Caco-2 (cell line): ENCODE data around the gene SLC37A1. TPM values are rescaled to one million over a fixed set of nuclear protein-coding genes. Genes with fewer than 3 reads are reported as not detected.

ENCODE experiments used
- BruUV-seq: library from RNA; stranded (reverse); fragments of 400-500 nt; replicated peaks from 2 replicates; lab custom pipeline; 2021; lab: Mats Ljungman, UMichigan
- CTCF ChIA-PET: fragments of 300-600 bp; sonication (Branson Sonifier 250); formaldehyde crosslinking; loops from one replicate; lab custom pipeline; 2022; ENCODE audit warnings: antibody characterized with exemption; lab: Charles Lee
- POLR2A ChIA-PET: fragments of 300-600 bp; sonication (Branson Sonifier 250); formaldehyde crosslinking; loops from one replicate; lab custom pipeline; 2022; ENCODE audit warnings: antibody characterized with exemption; lab: Charles Lee
- DNase-seq, 2 experiments: peaks; one replicate each; pipeline versions ENCODE4 v3.0.0 to v3.0.0-alpha.2; 2020 to 2022
- H3K27me3 ChIP-seq: replicated peaks from 2 replicates; pipeline ENCODE4 v1.6.0; 2011; ENCODE audit warnings: low read length; ENCODE audit not compliant: control insufficient read depth, insufficient read depth
- H3K36me3 ChIP-seq: 2 replicates; pipeline ENCODE4 v1.5.1; 2011; ENCODE audit warnings: low read length; ENCODE audit not compliant: control insufficient read depth, insufficient read depth
- H3K4me1 ChIP-seq: fragments of 250-450 bp; sonication (Bioruptor Pico); 2 replicates; pipeline ENCODE4 v1.5.1; 2020; ENCODE audit warnings: mild to moderate bottlenecking
- H3K4me3 ChIP-seq: 2 replicates; pipeline ENCODE4 v1.5.1; 2011; ENCODE audit warnings: low read depth, mild to moderate bottlenecking, control low read depth, low read length
- H3K9me3 ChIP-seq: fragments of 250-450 bp; sonication (Bioruptor Pico); 2 replicates; pipeline ENCODE4 v1.5.1; 2020; ENCODE audit warnings: mild to moderate bottlenecking, moderate library complexity
- H3K27ac Mint-ChIP-seq: one replicate; pipeline ENCODE4 v1.8.0; 2022; ENCODE audit warnings: mixed read lengths; ENCODE audit not compliant: unreplicated experiment
- H3K27me3 Mint-ChIP-seq: one replicate; pipeline ENCODE4 v1.8.0; 2022; ENCODE audit warnings: mixed read lengths; ENCODE audit not compliant: insufficient read depth, unreplicated experiment
- H3K36me3 Mint-ChIP-seq: one replicate; pipeline ENCODE4 v1.8.0; 2022; ENCODE audit warnings: mild to moderate bottlenecking, mixed read lengths; ENCODE audit not compliant: insufficient read depth, unreplicated experiment
- H3K4me1 Mint-ChIP-seq: one replicate; pipeline ENCODE4 v1.8.0; 2022; ENCODE audit warnings: low read depth, mixed read lengths; ENCODE audit not compliant: unreplicated experiment
- H3K4me3 Mint-ChIP-seq: one replicate; pipeline ENCODE4 v1.8.0; 2022; ENCODE audit warnings: mild to moderate bottlenecking, moderate library complexity, mixed read lengths; ENCODE audit not compliant: unreplicated experiment
- H3K9me3 Mint-ChIP-seq: one replicate; pipeline ENCODE4 v1.8.0; 2022; ENCODE audit warnings: mixed read lengths; ENCODE audit not compliant: unreplicated experiment
- intact Hi-C: fragments of 100-400 bp; cut with micrococcal nuclease; formaldehyde crosslinking; loops from one replicate; pipeline ENCODE4 v1.10.0; 2022; ENCODE audit not compliant: unreplicated experiment
- total RNA-seq: library from RNA; stranded (reverse); gene quantifications from 2 replicates; pipeline ENCODE4 v1.2.3, GENCODE V29; 2022
- TF ChIP-seq, protein P1 (sequence below), 2 experiments: fragments of 200-600 bp in 1 of 2; IDR thresholded peaks; 1 replicate in 1 of 2; 2 replicates in 1 of 2; pipeline versions ENCODE4 v1.5.1 to v1.8.0; 2011 to 2022; ENCODE audit warnings: antibody characterized with exemption in 1 of 2, control low read depth in 1 of 2, inconsistent platforms in 1 of 2, low read depth in 1 of 2, low read length in 1 of 2, mild to moderate bottlenecking in 1 of 2, moderate library complexity in 1 of 2; ENCODE audit not compliant: insufficient read depth in 1 of 2, severe bottlenecking in 1 of 2, unreplicated experiment in 1 of 2

The SLC37A1 gene
- total RNA-seq, 1 experiment from 2014 or later = 9.8 TPM

DNA sequence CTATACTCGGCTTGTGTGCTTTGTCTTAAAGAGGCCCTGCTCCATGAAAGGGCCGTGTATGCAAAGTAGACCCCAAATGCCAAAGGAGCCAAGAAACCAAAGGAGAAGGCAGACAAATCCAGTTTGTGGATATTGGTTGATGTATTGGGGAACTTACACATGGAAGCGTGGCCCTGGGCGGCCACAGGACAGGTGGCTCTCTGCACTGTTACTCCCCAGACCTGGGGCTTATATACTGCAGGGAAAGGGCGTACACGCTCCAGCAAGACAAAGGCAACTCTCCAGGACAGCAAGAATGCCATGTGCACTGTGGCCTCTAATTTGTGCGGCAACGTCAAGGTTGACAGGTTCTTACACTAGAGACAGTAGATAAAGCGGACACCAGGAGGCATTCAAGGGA lies 42.4 kb upstream of the SLC37A1 start:
- H3K4me1 Mint-ChIP-seq = peaks cover 24% of the 10 kb centered on the region
- no TSS peak for BruUV-seq
- TF ChIP-seq, protein P1, sequence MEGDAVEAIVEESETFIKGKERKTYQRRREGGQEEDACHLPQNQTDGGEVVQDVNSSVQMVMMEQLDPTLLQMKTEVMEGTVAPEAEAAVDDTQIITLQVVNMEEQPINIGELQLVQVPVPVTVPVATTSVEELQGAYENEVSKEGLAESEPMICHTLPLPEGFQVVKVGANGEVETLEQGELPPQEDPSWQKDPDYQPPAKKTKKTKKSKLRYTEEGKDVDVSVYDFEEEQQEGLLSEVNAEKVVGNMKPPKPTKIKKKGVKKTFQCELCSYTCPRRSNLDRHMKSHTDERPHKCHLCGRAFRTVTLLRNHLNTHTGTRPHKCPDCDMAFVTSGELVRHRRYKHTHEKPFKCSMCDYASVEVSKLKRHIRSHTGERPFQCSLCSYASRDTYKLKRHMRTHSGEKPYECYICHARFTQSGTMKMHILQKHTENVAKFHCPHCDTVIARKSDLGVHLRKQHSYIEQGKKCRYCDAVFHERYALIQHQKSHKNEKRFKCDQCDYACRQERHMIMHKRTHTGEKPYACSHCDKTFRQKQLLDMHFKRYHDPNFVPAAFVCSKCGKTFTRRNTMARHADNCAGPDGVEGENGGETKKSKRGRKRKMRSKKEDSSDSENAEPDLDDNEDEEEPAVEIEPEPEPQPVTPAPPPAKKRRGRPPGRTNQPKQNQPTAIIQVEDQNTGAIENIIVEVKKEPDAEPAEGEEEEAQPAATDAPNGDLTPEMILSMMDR (IDR thresholded peaks at IDR 0.05; ENCODE audit: insufficient read depth in 1 of 2, low read depth in 1 of 2, low read length in 1 of 2, severe bottlenecking in 1 of 2, unreplicated experiment in 1 of 2) = no peak
- Histone ChIP-seq H3K4me1 (peaks cover 30% of the 10 kb centered on the region), H3K36me3 (no peaks in the 10 kb centered on the region), H3K4me3 (no peak overlapping the region), H3K27me3 (no peaks in the 10 kb centered on the region), H3K9me3 (no peaks in the 10 kb centered on the region)
- intact Hi-C loops = no loop called here
- no peak overlapping the region for H3K27ac Mint-ChIP-seq
- CTCF ChIA-PET = no interaction called here
- POLR2A ChIA-PET = no interaction called here
- H3K27me3 Mint-ChIP-seq = no peaks in the 10 kb centered on the region
- H3K4me3 Mint-ChIP-seq = no peak overlapping the region
- H3K36me3 Mint-ChIP-seq = no peaks in the 10 kb centered on the region
- H3K9me3 Mint-ChIP-seq = no peaks in the 10 kb centered on the region
- DNase-seq = no peak

DNA sequence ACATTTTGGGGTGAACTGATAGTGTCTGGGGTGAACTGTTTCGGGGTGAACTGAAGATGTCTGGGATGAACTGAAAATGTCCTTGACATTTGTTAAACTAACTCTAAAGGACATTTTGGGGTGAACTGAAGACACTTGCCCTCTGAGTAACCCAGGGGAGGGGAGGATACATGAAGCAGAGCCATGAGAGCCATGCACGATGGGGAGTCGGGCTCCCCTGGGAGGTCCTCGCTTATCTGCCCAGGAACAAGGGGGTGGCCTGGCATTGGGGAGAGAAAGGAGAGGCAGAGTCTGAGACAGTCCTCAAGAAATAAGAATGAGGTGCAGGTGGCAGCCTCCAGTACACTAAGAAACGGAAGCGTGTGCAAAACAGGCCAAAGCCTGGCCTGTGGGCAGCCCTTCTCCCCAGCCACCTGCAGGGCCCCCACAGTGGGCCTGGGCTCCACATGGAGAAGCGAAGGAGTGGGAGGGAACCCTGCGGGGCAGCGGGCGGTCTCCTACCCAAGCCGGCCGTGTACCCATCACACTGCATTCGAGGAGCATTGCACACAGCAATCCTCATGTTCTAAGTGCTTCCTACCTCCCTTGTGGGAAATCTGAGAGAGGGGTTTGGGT lies 41.8 kb upstream of the SLC37A1 start:
- CTCF ChIA-PET = no interaction called here

DNA sequence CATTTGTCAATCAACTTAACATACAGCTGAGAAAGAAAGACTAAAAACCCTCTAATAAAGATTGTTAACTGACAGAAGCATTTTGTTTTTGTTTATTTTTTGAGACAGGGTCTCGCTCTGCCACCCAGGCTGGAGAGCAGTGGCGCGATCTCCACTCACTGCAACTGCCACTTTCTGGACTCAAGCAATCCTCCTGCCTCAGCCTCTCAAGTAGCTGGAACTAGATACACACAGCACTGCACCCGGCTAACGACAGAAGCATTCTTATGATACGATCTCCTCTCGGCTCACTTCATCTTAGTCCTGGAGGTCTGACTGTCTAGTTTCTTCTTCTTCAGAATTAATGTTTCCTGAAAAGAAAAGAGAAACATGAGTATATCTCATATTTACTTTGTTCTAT lies 41.1 kb upstream of the SLC37A1 start:
- BruUV-seq = no TSS peak
- intact Hi-C loops = no loop called here
- no peaks in the 10 kb centered on the region for H3K36me3 Mint-ChIP-seq
- Histone ChIP-seq H3K36me3 (no peaks in the 10 kb centered on the region), H3K9me3 (no peaks in the 10 kb centered on the region), H3K4me1 (peaks cover 29% of the 10 kb centered on the region), H3K27me3 (no peaks in the 10 kb centered on the region), H3K4me3 (no peak overlapping the region)
- ChIA-PET CTCF (no interaction called here), POLR2A (no interaction called here)
- H3K4me3 Mint-ChIP-seq = no peak overlapping the region
- TF ChIP-seq, protein P1 (IDR thresholded peaks at IDR 0.05; ENCODE audit: insufficient read depth in 1 of 2, low read depth in 1 of 2, low read length in 1 of 2, severe bottlenecking in 1 of 2, unreplicated experiment in 1 of 2) = no peak
- DNase-seq = no peak
- H3K9me3 Mint-ChIP-seq = no peaks in the 10 kb centered on the region
- H3K27me3 Mint-ChIP-seq = no peaks in the 10 kb centered on the region
- H3K4me1 Mint-ChIP-seq = peaks cover 16% of the 10 kb centered on the region
- H3K27ac Mint-ChIP-seq = no peak overlapping the region

More for the DNA sequence above, 41.8 kb upstream of the SLC37A1 start:
- TF ChIP-seq, protein P1 (IDR thresholded peaks at IDR 0.05; ENCODE audit: insufficient read depth in 1 of 2, low read depth in 1 of 2, low read length in 1 of 2, severe bottlenecking in 1 of 2, unreplicated experiment in 1 of 2) = no peak
- Histone ChIP-seq H3K4me1 (peaks cover 30% of the 10 kb centered on the region), H3K4me3 (no peak overlapping the region), H3K36me3 (no peaks in the 10 kb centered on the region), H3K9me3 (no peaks in the 10 kb centered on the region), H3K27me3 (no peaks in the 10 kb centered on the region)
- no TSS peak for BruUV-seq
- H3K4me3 Mint-ChIP-seq = no peak overlapping the region
- intact Hi-C loops = no loop called here
- no peak overlapping the region for H3K27ac Mint-ChIP-seq
- POLR2A ChIA-PET = no interaction called here
- H3K4me1 Mint-ChIP-seq = peaks cover 23% of the 10 kb centered on the region
- H3K36me3 Mint-ChIP-seq = no peaks in the 10 kb centered on the region
- no peaks in the 10 kb centered on the region for H3K27me3 Mint-ChIP-seq
- H3K9me3 Mint-ChIP-seq = no peaks in the 10 kb centered on the region
- no peak for DNase-seq
